Mucosa of descending colon (tissue), 3 donors: ENCODE results near the gene RNF39. TPM values are rescaled to one million over a fixed set of nuclear protein-coding genes. Genes with fewer than 3 reads are reported as not detected.
"Not testable (repeated sequence)": the region's sequence is repeated elsewhere in the genome, so short reads cannot be mapped to it uniquely, and the experiment has no call there.

Experiments
- ATAC-seq: fragments of 200-7000 bp; cut with Tn5 transposase; one replicate; pipeline ENCODE4 v1.9.1; 2020; ENCODE audit warnings: mild to moderate bottlenecking, moderate library complexity
- DNase-seq, 3 donors: peaks; one replicate each; pipeline ENCODE4 v3.0.0-alpha.2; 2020
- H3K36me3 ChIP-seq: fragments of 200-600 bp; one replicate; pipeline ENCODE4 v1.8.0; 2021; ENCODE audit warnings: low read depth, mild to moderate bottlenecking
- H3K4me1 ChIP-seq: fragments of 200-600 bp; one replicate; pipeline ENCODE4 v1.8.0; 2021; ENCODE audit warnings: low read depth, mild to moderate bottlenecking
- H3K4me3 ChIP-seq: fragments of 200-600 bp; one replicate; pipeline ENCODE4 v1.8.0; 2021; ENCODE audit warnings: mild to moderate bottlenecking
- H3K9me3 ChIP-seq: fragments of 200-600 bp; one replicate; pipeline ENCODE4 v1.8.0; 2021; ENCODE audit warnings: mild to moderate bottlenecking
- CTCF ChIP-seq: fragments of 200-600 bp; IDR thresholded peaks from one replicate; pipeline ENCODE4 v1.8.0; 2022; ENCODE audit warnings: antibody characterized with exemption, mild to moderate bottlenecking
- intact Hi-C, 2 donors: fragments of 100-400 bp; cut with DNase I in 1 of 2; cut with micrococcal nuclease in 1 of 2; formaldehyde crosslinking; loops; one replicate each; pipeline versions ENCODE4 v1.11.0 to v1.11.1; 2022; cut with DNase I, micrococcal nuclease
- total RNA-seq, 3 donors: library from RNA; stranded (reverse); fragmentation: NEBNext Ultra II Directional in 2 of 3; extraction: Animal tissue kit (Norgen Biotek cat#: 25700) in 2 of 3; gene quantifications; one replicate each; pipeline versions ENCODE4 v1.2.1 to v1.2.4, GENCODE V29; 2021 to 2023
- donor health status: DM: no; HTN: no; CAD: no; lungs with moderate emphysema.
- donor health status: DM: no; HTN: no; CAD: no.
- donor health status: DM: no; HTN: yes; CAD: no.

The RNF39 gene
- total RNA-seq, 3 donors from 2014 or later: 0.87 to 2.5 TPM; not detected in 1

- no peak for TF ChIP-seq CTCF
- no peaks in the 10 kb centered on the region for H3K4me1 ChIP-seq
- no peak overlapping the region for H3K4me3 ChIP-seq
- ATAC-seq (no peak), DNase-seq (no peak)
- H3K36me3 ChIP-seq: no peaks in the 10 kb centered on the region
- intact Hi-C loops: no loop called here
- no peaks in the 10 kb centered on the region for H3K9me3 ChIP-seq
These were observed 39.8 kb downstream of the RNF39 start for GRCh38 chr6:30035784-30036183.

GRCh38 chr6:30033440-30033839 lies 42.1 kb downstream of the RNF39 start:
- H3K36me3 ChIP-seq, H3K4me1 ChIP-seq, DNase-seq, intact Hi-C loops, H3K4me3 ChIP-seq, H3K9me3 ChIP-seq, ATAC-seq: not testable (repeated sequence)

GRCh38 chr6:30031381-30031780 lies 44.2 kb downstream of the RNF39 start:
- ATAC-seq (no peak), DNase-seq (no peak)
- Histone ChIP-seq H3K4me1 (no peaks in the 10 kb centered on the region), H3K4me3 (no peak overlapping the region), H3K36me3 (no peaks in the 10 kb centered on the region), H3K9me3 (no peaks in the 10 kb centered on the region)
- TF ChIP-seq CTCF: no peak
- intact Hi-C loops: no loop called here

GRCh38 chr6:30029588-30029987 lies 46.0 kb downstream of the RNF39 start:
- no peaks in the 10 kb centered on the region for H3K4me1 ChIP-seq
- no peaks in the 10 kb centered on the region for H3K36me3 ChIP-seq
- TF ChIP-seq CTCF: no peak
- intact Hi-C loops: no loop called here
- no peak overlapping the region for H3K4me3 ChIP-seq
- no peaks in the 10 kb centered on the region for H3K9me3 ChIP-seq
- no peak for DNase-seq
- no peak for ATAC-seq

- Histone ChIP-seq H3K36me3 (no peaks in the 10 kb centered on the region), H3K4me1 (no peaks in the 10 kb centered on the region), H3K4me3 (no peak overlapping the region), H3K9me3 (no peaks in the 10 kb centered on the region)
- peak; percentile 69 for ATAC-seq
- intact Hi-C loops: no loop called here
- TF ChIP-seq CTCF: no peak
- no peak for DNase-seq
These were observed 50.4 kb downstream of the RNF39 start for GRCh38 chr6:30025186-30025585.

- DNase-seq, intact Hi-C loops, H3K36me3 ChIP-seq, ATAC-seq, H3K4me3 ChIP-seq, H3K4me1 ChIP-seq, H3K9me3 ChIP-seq: not testable (repeated sequence)
These were observed 52.9 kb downstream of the RNF39 start for GRCh38 chr6:30022712-30023111.

- TF ChIP-seq CTCF: no peak
- ATAC-seq (no peak), DNase-seq (no peak)
- Histone ChIP-seq H3K9me3 (no peaks in the 10 kb centered on the region), H3K4me3 (no peak overlapping the region), H3K4me1 (no peaks in the 10 kb centered on the region), H3K36me3 (no peaks in the 10 kb centered on the region)
- intact Hi-C loops: no loop called here
These were observed 53.4 kb downstream of the RNF39 start for GRCh38 chr6:30022189-30022588.
